ENCODE measurements around the gene MLLT6. TPM values are rescaled to one million over a fixed set of nuclear protein-coding genes. Genes with fewer than 3 reads are reported as not detected.

The MLLT6 gene
- polyA plus RNA-seq (2013): 72.0 TPM

DNA sequence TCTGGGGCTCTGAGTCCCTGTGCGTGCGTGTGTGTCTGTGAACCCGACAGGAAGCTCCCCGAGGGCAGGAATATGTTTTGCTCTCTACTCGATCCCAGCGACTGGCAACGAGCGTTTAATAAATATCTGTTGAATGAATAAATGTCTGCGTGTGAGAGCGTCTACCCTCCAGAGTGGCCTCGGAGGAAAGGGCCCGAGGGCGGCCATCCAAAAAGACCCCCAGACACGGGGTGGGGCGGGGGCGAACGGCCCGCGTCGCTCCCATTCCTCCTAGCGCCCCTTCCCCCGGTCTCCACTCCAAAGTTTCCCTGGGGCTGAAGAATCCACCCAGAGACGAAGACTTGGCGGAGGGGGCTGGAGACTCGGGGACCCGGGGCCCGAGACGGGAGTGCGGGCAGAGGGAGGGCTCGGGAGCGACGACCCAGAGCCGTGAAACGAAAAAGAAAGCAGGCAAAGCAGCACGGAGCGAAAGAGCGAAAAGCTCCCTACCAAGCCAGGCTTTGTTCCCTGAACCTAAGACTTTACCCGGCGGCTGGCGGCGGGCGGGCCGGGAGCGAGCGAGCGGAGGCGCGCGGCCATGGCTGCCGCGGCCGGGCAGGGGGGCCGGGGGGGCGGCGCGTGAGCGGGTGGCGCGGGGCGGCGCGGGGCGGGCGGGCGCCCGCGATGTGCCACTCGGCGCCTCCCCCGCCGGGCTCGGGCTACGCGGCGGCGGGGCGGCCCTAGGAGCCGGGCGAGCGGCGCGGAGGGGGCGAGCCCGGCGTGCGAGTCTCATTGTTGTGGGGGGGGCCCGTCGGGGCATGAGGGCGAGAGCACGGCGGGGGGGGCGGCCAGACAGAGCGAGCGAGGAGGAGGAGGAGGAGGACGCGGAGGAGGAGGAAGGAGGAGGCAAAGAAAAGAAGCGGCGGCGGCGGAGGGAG, at the start of gene MLLT6:
MLLT6 (plus strand) TSS at position 668 of the 917 bp plus-strand sequence. CDS start 360 bp downstream, outside the sequence.
- Histone ChIP-seq H3K4me1 (ENCODE audit: control extremely low read depth in 1 of 4, control insufficient read depth in 4 of 4, insufficient read depth in 4 of 4, low read length in 3 of 4) (peaks cover 4 to 65% (median 48%) of the 10 kb centered on the region in 4 experiments), H3K27me3 (replicated peaks in 2 of 5; ENCODE audit: control insufficient read depth in 4 of 5, insufficient read depth in 5 of 5, low read length in 4 of 5) (no peaks in the 10 kb centered on the region), H3K36me3 (ENCODE audit: control insufficient read depth in 4 of 4, insufficient read depth in 4 of 4, low read length in 3 of 4) (peaks cover 0 to 22% (median 16%) of the 10 kb centered on the region in 4 experiments), H3K9me3 (ENCODE audit: control extremely low read depth in 1 of 5, control insufficient read depth in 4 of 5, insufficient read depth in 2 of 5, low read depth in 1 of 5, low read length in 4 of 5) (no peaks in the 10 kb centered on the region), H3K27ac (ENCODE audit: insufficient read depth in 1 of 2, low read depth in 1 of 2, low read length in 2 of 2, poor library complexity in 1 of 2, severe bottlenecking in 2 of 2) (peak within 1 kb of the TSS; percentile 72 to 86), H3K4me3 (ENCODE audit: control insufficient read depth in 1 of 7, extremely low read depth in 1 of 7, insufficient read depth in 4 of 7, low read depth in 2 of 7, low read length in 6 of 7) (peak within 1 kb of the TSS; percentile 69 to 96 (median 86))
- ChIA-PET POLR2A (interaction anchor here (0.6 to 0.7 kb wide), 2 partner anchors 19 kb away, joined by 3 to 5 read pairs; no protein-coding TSS in a partner anchor), CTCF (interaction anchor here (0.6 to 4.3 kb wide), 3 partner anchors 17 to 28 kb away, joined by 4 to 18 read pairs (median 16); no protein-coding TSS in a partner anchor)
- peak; percentile 83 to 91 (median 89) for DNase-seq
- WGBS (ENCODE audit: insufficient coverage): under 1% methylated on average over 48 of the region's 100 CpGs

DNA sequence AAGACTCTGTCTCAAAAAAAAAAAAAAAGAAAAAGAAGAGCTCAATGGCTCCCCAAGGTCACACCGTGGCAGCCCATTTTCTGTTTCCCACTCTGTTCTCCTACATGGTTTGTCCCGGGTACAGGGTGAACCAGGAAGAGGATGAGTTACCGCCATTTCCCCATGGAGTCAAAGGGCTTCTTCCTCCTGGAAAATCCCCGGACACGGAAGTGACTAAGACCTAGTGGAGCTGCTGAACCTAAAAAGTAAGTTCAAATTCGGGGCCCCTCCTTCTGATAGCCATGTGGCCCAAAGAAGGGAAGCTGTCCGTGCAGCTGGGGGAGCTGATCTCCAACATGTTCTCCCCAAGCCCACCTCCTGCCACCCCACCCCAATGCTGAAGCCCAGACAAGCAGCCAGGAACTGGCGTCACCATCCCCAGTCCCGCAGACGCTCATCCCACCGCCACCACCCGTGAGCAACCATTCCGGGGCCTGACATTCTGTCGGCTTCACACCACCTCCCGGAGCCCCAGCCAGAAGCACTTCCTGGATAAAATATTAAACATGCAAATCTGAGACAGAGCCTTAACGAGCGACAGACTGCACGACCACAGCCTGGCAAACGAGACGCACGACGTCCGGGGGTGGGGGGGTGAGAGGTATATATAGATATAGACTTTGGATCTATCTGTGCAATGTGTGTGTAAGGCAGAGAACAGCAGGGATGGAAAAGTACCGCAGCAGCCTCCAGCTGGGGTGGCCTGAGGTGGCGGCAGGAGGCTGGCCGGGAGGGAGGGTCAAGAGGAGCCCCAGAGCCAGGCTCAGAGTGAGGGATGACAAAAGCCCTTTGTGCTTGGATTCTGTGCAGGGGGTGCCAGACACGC, 47.9 kb upstream of the MLLT6 start:
- ChIA-PET CTCF (interaction anchor here (1.0 to 1.2 kb wide), 2 partner anchors 98 to 103 kb away, joined by 3 to 4 read pairs; no protein-coding TSS in a partner anchor), POLR2A (no interaction called here)
- Histone ChIP-seq H3K9me3 (ENCODE audit: control extremely low read depth in 1 of 5, control insufficient read depth in 4 of 5, insufficient read depth in 2 of 5, low read depth in 1 of 5, low read length in 4 of 5) (no peaks in the 10 kb centered on the region), H3K27ac (ENCODE audit: insufficient read depth in 1 of 2, low read depth in 1 of 2, low read length in 2 of 2, poor library complexity in 1 of 2, severe bottlenecking in 2 of 2) (no peak overlapping the region), H3K36me3 (ENCODE audit: control insufficient read depth in 4 of 4, insufficient read depth in 4 of 4, low read length in 3 of 4) (no peaks in the 10 kb centered on the region), H3K27me3 (replicated peaks in 2 of 5; ENCODE audit: control insufficient read depth in 4 of 5, insufficient read depth in 5 of 5, low read length in 4 of 5) (peaks cover 0 to 15% (median 6%) of the 10 kb centered on the region in 5 experiments), H3K4me3 (ENCODE audit: control insufficient read depth in 1 of 7, extremely low read depth in 1 of 7, insufficient read depth in 4 of 7, low read depth in 2 of 7, low read length in 6 of 7) (no peak overlapping the region), H3K4me1 (ENCODE audit: control extremely low read depth in 1 of 4, control insufficient read depth in 4 of 4, insufficient read depth in 4 of 4, low read length in 3 of 4) (peaks cover 0 to 35% (median 20%) of the 10 kb centered on the region in 4 experiments)
- 67% methylated on average over 20 of the region's 27 CpGs for WGBS (ENCODE audit: insufficient coverage)
- DNase-seq: peak in 1 of 3 donors; percentile 31

DNA sequence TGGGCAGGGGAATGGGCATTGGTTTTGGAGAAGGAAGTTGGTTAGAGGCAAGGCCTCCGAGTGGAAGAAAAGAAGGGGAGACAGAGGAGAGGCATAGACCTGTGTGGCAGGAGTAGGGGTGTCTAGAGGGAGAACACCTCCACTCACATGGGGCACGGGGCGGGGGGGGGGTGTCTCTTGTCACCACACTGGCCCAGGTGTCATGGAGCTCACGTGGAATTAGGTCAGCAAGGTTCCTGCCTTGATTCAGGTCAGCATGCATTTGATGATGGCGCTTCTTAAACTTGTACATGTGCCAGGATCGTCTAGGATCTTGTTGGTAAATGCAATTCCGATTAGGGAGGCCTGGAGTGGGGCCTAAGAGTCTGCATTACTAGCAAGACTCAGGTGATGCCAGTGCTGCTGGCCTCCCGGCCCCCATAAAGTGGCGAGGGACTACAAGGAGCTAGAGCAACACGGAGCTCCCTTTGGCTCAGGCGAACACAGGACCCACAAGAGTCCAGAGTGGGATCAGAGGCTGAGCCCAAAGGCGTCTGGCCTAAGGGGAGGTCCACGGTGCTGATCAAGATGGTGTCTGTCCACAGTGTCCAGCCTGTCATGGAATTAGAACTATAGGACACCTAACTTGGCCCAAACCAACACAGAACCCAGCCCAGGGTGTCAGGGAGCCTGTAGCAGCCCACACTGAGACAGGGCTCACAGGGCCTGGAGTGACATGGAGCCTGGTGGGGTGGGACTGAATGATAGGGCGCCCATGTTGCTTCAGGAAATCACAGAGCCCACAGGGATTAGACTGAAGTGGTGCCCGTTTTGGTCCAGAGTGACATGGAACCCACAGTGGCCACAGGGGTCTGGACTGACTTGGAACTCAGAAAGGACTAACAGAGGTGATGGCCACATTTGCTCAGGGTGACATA, 47.0 kb upstream of the MLLT6 start:
- H3K4me1 ChIP-seq (ENCODE audit: control extremely low read depth in 1 of 4, control insufficient read depth in 4 of 4, insufficient read depth in 4 of 4, low read length in 3 of 4): peaks cover 0 to 35% (median 20%) of the 10 kb centered on the region in 4 experiments
- no peaks in the 10 kb centered on the region for H3K36me3 ChIP-seq (ENCODE audit: control insufficient read depth in 4 of 4, insufficient read depth in 4 of 4, low read length in 3 of 4)
- no peak overlapping the region for H3K4me3 ChIP-seq (ENCODE audit: control insufficient read depth in 1 of 7, extremely low read depth in 1 of 7, insufficient read depth in 4 of 7, low read depth in 2 of 7, low read length in 6 of 7)
- WGBS (ENCODE audit: insufficient coverage): 88% methylated on average over 11 of the region's 15 CpGs
- no peak overlapping the region for H3K27ac ChIP-seq (ENCODE audit: insufficient read depth in 1 of 2, low read depth in 1 of 2, low read length in 2 of 2, poor library complexity in 1 of 2, severe bottlenecking in 2 of 2)
- H3K9me3 ChIP-seq (ENCODE audit: control extremely low read depth in 1 of 5, control insufficient read depth in 4 of 5, insufficient read depth in 2 of 5, low read depth in 1 of 5, low read length in 4 of 5): no peaks in the 10 kb centered on the region
- CTCF ChIA-PET: interaction anchor here (0.6 to 1.1 kb wide), 3 partner anchors 11 to 104 kb away, joined by 3 read pairs; no protein-coding TSS in a partner anchor
- H3K27me3 ChIP-seq (replicated peaks in 2 of 5; ENCODE audit: control insufficient read depth in 4 of 5, insufficient read depth in 5 of 5, low read length in 4 of 5): peaks cover 0 to 15% (median 6%) of the 10 kb centered on the region in 5 experiments
- POLR2A ChIA-PET: no interaction called here
- no peak for DNase-seq

DNA sequence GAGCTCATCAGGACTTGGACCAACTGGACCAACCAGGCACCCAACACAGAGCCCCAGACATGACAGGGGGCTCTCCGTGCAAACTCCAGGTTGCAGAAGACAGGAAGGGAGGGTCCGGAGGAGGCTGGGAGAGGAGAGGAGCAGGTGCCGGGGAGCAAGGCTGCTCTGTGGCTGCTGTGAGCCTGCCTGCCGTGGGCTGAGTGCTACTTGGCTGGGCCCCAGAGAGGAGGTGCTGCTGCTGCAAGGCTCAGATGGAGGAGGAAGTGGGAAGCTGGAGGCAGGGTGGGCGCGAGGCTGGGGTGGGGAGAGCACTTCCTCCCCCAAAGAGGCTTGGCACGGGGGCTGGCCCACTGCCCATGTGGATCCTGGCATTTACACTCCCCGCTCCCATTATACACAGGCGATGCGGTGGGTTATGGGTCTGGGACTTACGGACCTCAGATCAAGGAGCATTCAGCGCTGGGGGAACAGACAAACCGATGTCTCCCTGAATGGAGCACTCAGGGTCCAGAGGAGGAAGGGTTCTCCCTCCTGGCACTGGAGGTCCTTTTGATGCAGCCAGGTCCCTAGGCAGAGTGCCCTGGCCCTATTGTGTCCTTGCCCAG, 46.2 kb upstream of the MLLT6 start:
- ChIA-PET POLR2A (no interaction called here), CTCF (interaction anchor here (0.6 to 1.1 kb wide), 3 partner anchors 10 to 105 kb away, joined by 3 read pairs; no protein-coding TSS in a partner anchor)
- peak in 2 of 3 donors; percentile 39 for DNase-seq
- H3K4me3 ChIP-seq (ENCODE audit: control insufficient read depth in 1 of 7, extremely low read depth in 1 of 7, insufficient read depth in 4 of 7, low read depth in 2 of 7, low read length in 6 of 7): peak overlapping the region in 1 of 7 experiments; percentile 36
- H3K27me3 ChIP-seq (replicated peaks in 2 of 5; ENCODE audit: control insufficient read depth in 4 of 5, insufficient read depth in 5 of 5, low read length in 4 of 5): peaks cover 0 to 15% (median 6%) of the 10 kb centered on the region in 5 experiments
- H3K27ac ChIP-seq (ENCODE audit: insufficient read depth in 1 of 2, low read depth in 1 of 2, low read length in 2 of 2, poor library complexity in 1 of 2, severe bottlenecking in 2 of 2): no peak overlapping the region
- 4% methylated on average over 13 of the region's 13 CpGs for WGBS (ENCODE audit: insufficient coverage)
- H3K36me3 ChIP-seq (ENCODE audit: control insufficient read depth in 4 of 4, insufficient read depth in 4 of 4, low read length in 3 of 4): no peaks in the 10 kb centered on the region
- peaks cover 0 to 35% (median 20%) of the 10 kb centered on the region in 4 experiments for H3K4me1 ChIP-seq (ENCODE audit: control extremely low read depth in 1 of 4, control insufficient read depth in 4 of 4, insufficient read depth in 4 of 4, low read length in 3 of 4)
- no peaks in the 10 kb centered on the region for H3K9me3 ChIP-seq (ENCODE audit: control extremely low read depth in 1 of 5, control insufficient read depth in 4 of 5, insufficient read depth in 2 of 5, low read depth in 1 of 5, low read length in 4 of 5)

DNA sequence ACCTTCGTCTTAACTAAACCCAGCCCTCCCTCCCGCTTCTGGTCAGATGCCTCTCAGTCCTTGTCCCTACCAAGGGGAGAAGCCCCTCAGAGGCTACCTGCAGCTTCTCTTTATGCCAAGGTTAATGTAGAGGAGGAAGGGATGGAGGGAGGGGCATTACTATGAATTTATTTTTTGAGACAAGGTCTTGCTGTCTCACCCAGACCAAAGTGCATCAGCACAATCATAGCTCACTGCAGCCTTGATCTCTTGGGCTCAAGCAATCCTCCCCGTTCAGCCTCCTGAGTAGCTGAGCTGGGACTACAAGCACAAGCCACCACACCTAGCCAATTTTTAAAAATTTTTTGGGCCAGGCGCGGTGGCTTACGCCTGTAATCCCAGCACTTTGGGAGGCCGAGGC, 45.7 kb upstream of the MLLT6 start:
- Histone ChIP-seq H3K4me3 (ENCODE audit: control insufficient read depth in 1 of 7, extremely low read depth in 1 of 7, insufficient read depth in 4 of 7, low read depth in 2 of 7, low read length in 6 of 7) (no peak overlapping the region), H3K4me1 (ENCODE audit: control extremely low read depth in 1 of 4, control insufficient read depth in 4 of 4, insufficient read depth in 4 of 4, low read length in 3 of 4) (peaks cover 0 to 31% (median 18%) of the 10 kb centered on the region in 4 experiments), H3K9me3 (ENCODE audit: control extremely low read depth in 1 of 5, control insufficient read depth in 4 of 5, insufficient read depth in 2 of 5, low read depth in 1 of 5, low read length in 4 of 5) (no peaks in the 10 kb centered on the region), H3K27ac (ENCODE audit: insufficient read depth in 1 of 2, low read depth in 1 of 2, low read length in 2 of 2, poor library complexity in 1 of 2, severe bottlenecking in 2 of 2) (no peak overlapping the region), H3K27me3 (replicated peaks in 2 of 5; ENCODE audit: control insufficient read depth in 4 of 5, insufficient read depth in 5 of 5, low read length in 4 of 5) (peaks cover 0 to 12% (median 5%) of the 10 kb centered on the region in 5 experiments), H3K36me3 (ENCODE audit: control insufficient read depth in 4 of 4, insufficient read depth in 4 of 4, low read length in 3 of 4) (no peaks in the 10 kb centered on the region)
- POLR2A ChIA-PET: no interaction called here
- CTCF ChIA-PET: interaction anchor here (1.1 to 1.5 kb wide), 2 partner anchors 8 to 53 kb away, joined by 3 to 4 read pairs; no protein-coding TSS in a partner anchor
- DNase-seq: no peak
- 13% methylated on average over 1 of the region's 7 CpGs for WGBS (ENCODE audit: insufficient coverage)
